Common myeloid progenitor, CD34-positive (primary cell): ENCODE results near the gene USF2.
A peak's percentile ranks its signal among the peaks of the same experiment; 100 is the strongest.

Experiments used
- CTCF ChIA-PET: fragments of 350-600 bp; sonication (Branson Sonifier 250); formaldehyde crosslinking; loops from one replicate; lab custom pipeline; 2021; ENCODE audit warnings: antibody characterized with exemption; lab: Charles Lee
- POLR2A ChIA-PET: fragments of 350-600 bp; sonication (Branson Sonifier 250); formaldehyde crosslinking; loops from one replicate; lab custom pipeline; 2021; ENCODE audit warnings: antibody characterized with exemption; lab: Charles Lee
- DNase-seq, 3 donors: peaks; one replicate each; pipeline versions ENCODE4 v3.0.0 to v3.0.0-alpha.2; 2013
- H3K27ac ChIP-seq, 2 experiments: 1 replicate in 1 of 2; 2 replicates in 1 of 2; pipeline ENCODE4 v1.7.0; 2013; ENCODE audit warnings: inconsistent platforms in 2 of 2, low read length in 2 of 2, mild to moderate bottlenecking in 2 of 2, low read depth in 1 of 2, moderate library complexity in 1 of 2; ENCODE audit not compliant: severe bottlenecking in 2 of 2, insufficient read depth in 1 of 2, poor library complexity in 1 of 2
- H3K27me3 ChIP-seq, 5 experiments: replicated peaks in 2 of 5; 1 replicate in 3 of 5; 2 replicates in 2 of 5; pipeline versions ENCODE4 v1.6.1 to v1.7.0; 2013; ENCODE audit warnings: low read length in 4 of 5, mild to moderate bottlenecking in 2 of 5, moderate library complexity in 2 of 5, inconsistent platforms in 1 of 5; ENCODE audit not compliant: insufficient read depth in 5 of 5, control insufficient read depth in 4 of 5
- H3K36me3 ChIP-seq, 4 experiments: 1 replicate in 2 of 4; 2 replicates in 2 of 4; pipeline versions ENCODE4 v1.6.1 to v1.7.0; 2013; ENCODE audit warnings: low read length in 3 of 4, control low read depth in 1 of 4, mild to moderate bottlenecking in 1 of 4; ENCODE audit not compliant: control insufficient read depth in 4 of 4, insufficient read depth in 4 of 4
- H3K4me1 ChIP-seq, 4 experiments: 1 replicate in 3 of 4; 2 replicates in 1 of 4; pipeline versions ENCODE4 v1.6.1 to v1.7.1; 2013; ENCODE audit warnings: low read length in 3 of 4, mild to moderate bottlenecking in 3 of 4, control low read depth in 1 of 4, inconsistent platforms in 1 of 4, moderate library complexity in 1 of 4; ENCODE audit not compliant: control insufficient read depth in 4 of 4, insufficient read depth in 4 of 4; ENCODE audit errors: control extremely low read depth in 1 of 4
- H3K4me3 ChIP-seq, 7 experiments: 1 replicate in 4 of 7; 2 replicates in 3 of 7; pipeline versions ENCODE4 v1.5.1 to v1.7.0; 2013; ENCODE audit warnings: mild to moderate bottlenecking in 7 of 7, low read length in 6 of 7, moderate library complexity in 6 of 7, inconsistent platforms in 2 of 7, low read depth in 2 of 7, control low read depth in 1 of 7; ENCODE audit not compliant: insufficient read depth in 4 of 7, control insufficient read depth in 1 of 7; ENCODE audit errors: extremely low read depth in 1 of 7
- H3K9me3 ChIP-seq, 5 experiments: 1 replicate in 4 of 5; 2 replicates in 1 of 5; pipeline versions ENCODE4 v1.6.1 to v1.7.1; 2013; ENCODE audit warnings: low read length in 4 of 5, mild to moderate bottlenecking in 2 of 5, inconsistent platforms in 1 of 5, low read depth in 1 of 5, moderate library complexity in 1 of 5; ENCODE audit not compliant: control insufficient read depth in 4 of 5, insufficient read depth in 2 of 5; ENCODE audit errors: control extremely low read depth in 1 of 5
- whole genome bisulfite sequencing: methylation state at CpG from one replicate; pipeline ENCODE4 v1.1.5; 2013; ENCODE audit not compliant: insufficient coverage; 5-methylcytosine and 5-hydroxymethylcytosine counted together

Gene USF2

DNA sequence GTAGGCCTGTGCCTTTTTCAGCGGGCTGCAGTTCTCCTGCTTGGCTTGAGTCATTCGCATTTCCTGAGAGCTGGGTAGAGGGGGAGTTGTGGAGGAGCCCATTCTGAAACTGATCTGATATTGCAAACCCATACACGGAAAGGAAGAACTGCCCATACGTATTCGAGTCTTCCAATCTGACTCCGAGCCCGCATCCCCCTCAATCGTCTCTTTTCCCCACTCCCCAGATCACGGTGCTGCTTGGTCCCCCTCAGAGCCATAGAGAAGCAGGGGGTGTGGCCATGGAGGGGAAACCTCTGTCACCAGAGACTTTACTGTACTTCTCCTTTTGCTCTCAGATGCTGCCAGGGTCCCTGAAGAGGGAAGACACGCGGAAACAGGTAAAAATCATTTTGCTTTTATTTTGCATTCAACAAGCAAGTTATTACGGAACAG lies 60.1 kb downstream of the USF2 start, which contains the start of gene CD22:
Gene CD22, plus strand, starts transcription at position 337 of the 435 bp plus-strand sequence. CDS start 2,854 bp downstream, outside the sequence.
- POLR2A ChIA-PET = interaction anchor here (0.6 to 0.9 kb wide), 2 partner anchors 48 to 60 kb away, joined by 4 to 5 read pairs; partner anchors contain the start of gene USF2
- peaks cover 0 to 28% (median 26%) of the 10 kb centered on the region in 4 experiments for H3K4me1 ChIP-seq
- WGBS = 4% methylated on average over 11 of the region's 12 CpGs
- peak within 1 kb of the TSS in 5 of 7 experiments; percentile 22 to 70 (median 39) for H3K4me3 ChIP-seq
- H3K27ac ChIP-seq = no peak within 1 kb of the TSS
- H3K27me3 ChIP-seq = no peaks in the 10 kb centered on the region
- CTCF ChIA-PET = interaction anchor here (1.0 to 1.7 kb wide), 4 partner anchors 9 to 144 kb away, joined by 3 to 7 read pairs (median 4); no protein-coding TSS in a partner anchor
- H3K9me3 ChIP-seq = no peaks in the 10 kb centered on the region
- peak; percentile 58 to 91 (median 90) for DNase-seq
- H3K36me3 ChIP-seq = no peaks in the 10 kb centered on the region

DNA sequence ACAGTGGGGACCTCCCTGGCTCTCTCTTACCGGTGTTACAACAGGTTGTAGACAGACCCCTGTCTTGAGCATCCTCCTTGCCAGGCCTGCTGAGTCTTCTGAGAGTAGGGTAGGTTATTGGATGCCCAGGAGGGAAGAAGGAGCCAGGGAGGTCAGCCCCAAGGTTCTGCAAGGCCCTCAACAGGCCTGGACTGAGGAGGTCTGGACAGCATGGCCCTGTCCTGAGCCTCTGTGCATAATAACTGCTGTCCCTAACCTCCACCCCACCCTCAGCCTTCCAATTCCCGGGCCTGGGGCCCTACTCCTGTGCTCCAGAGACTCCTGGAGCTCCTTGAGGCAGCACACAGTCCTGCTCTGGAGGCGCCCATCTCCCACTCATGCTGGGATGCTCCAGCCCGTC lies 60.6 kb downstream of the USF2 start:
- no peak for DNase-seq
- Histone ChIP-seq H3K4me1 (peaks cover 0 to 28% (median 26%) of the 10 kb centered on the region in 4 experiments), H3K27me3 (no peaks in the 10 kb centered on the region), H3K4me3 (peak overlapping the region in 5 of 7 experiments; percentile 22 to 70 (median 33)), H3K36me3 (no peaks in the 10 kb centered on the region), H3K27ac (no peak overlapping the region), H3K9me3 (no peaks in the 10 kb centered on the region)
- CTCF ChIA-PET = interaction anchor here (1.0 to 1.7 kb wide), 3 partner anchors 8 to 59 kb away, joined by 3 to 7 read pairs (median 4); no protein-coding TSS in a partner anchor
- POLR2A ChIA-PET = interaction anchor here (0.9 kb wide), 1 partner anchor 61 kb away, joined by 5 read pairs; the partner anchor contains the start of gene USF2
- WGBS = 93% methylated on average over 2 of the region's 4 CpGs
